ENCODE results near the gene ERP44. TPM values are rescaled to one million over a fixed set of nuclear protein-coding genes. Genes with fewer than 3 reads are reported as not detected.

Gene ERP44
- polyA plus RNA-seq, 1 donor: 42.5 TPM

DNA sequence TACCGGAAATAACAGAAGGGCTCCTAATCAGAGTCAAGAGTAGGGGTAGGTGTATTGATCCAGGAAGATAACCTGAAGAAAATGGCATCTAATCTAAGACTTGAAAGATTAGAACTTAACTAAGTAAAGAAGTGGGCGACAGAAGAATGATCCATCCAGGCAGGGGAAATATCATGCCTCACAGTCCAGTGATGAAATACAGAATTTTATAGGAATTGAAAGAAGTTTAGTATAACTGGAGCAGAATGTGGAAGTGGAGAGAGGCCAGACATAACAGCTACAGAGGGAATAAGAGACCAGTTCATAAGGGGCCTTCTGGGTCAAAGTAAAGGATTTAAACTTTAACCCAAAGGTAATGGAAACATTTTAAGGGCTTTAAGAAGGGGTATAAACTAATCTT is 42.2 kb downstream of the ERP44 start:
- 59% methylated on average over 2 of the region's 2 CpGs for WGBS (ENCODE audit: insufficient coverage, low lambda C conversion rate)
- DNase-seq: peak in 1 of 2 donors; percentile 8
- Histone ChIP-seq H3K9me3 (ENCODE audit: control insufficient read depth, low read depth, low read length) (no peaks in the 10 kb centered on the region), H3K4me3 (ENCODE audit: low read length) (no peak overlapping the region), H3K4me1 (ENCODE audit: control insufficient read depth, insufficient read depth, low read length) (no peaks in the 10 kb centered on the region), H3K27ac (ENCODE audit: low read length) (no peak overlapping the region), H3K27me3 (ENCODE audit: control insufficient read depth, insufficient read depth, low read length) (no peaks in the 10 kb centered on the region), H3K36me3 (ENCODE audit: control insufficient read depth, insufficient read depth, low read length) (peaks cover 15% of the 10 kb centered on the region)

DNA sequence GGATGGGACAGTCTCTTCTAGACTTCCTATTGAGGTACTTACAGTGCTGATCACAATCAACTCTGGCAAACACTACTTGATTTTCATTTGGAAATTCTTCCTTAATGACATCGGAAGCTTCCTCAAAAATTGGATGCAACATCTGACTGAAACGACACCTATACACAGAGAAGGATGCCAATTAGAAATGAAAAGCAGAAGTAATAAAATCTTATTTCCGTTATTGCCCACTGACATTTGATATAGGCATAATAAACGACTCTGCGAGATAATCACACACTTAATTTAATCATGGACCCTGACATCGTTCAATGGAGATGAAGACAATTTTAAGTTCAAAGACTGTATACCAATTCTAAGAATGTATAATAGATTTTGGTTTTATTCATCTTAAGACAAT is 46.4 kb downstream of the ERP44 start:
- no peaks in the 10 kb centered on the region for H3K9me3 ChIP-seq (ENCODE audit: control insufficient read depth, low read depth, low read length)
- WGBS (ENCODE audit: insufficient coverage, low lambda C conversion rate): 81% methylated on average over 3 of the region's 6 CpGs
- peaks cover 19% of the 10 kb centered on the region for H3K36me3 ChIP-seq (ENCODE audit: control insufficient read depth, insufficient read depth, low read length)
- H3K4me3 ChIP-seq (ENCODE audit: low read length): no peak overlapping the region
- DNase-seq: no peak
- no peaks in the 10 kb centered on the region for H3K27me3 ChIP-seq (ENCODE audit: control insufficient read depth, insufficient read depth, low read length)
- H3K27ac ChIP-seq (ENCODE audit: low read length): no peak overlapping the region
- no peaks in the 10 kb centered on the region for H3K4me1 ChIP-seq (ENCODE audit: control insufficient read depth, insufficient read depth, low read length)

DNA sequence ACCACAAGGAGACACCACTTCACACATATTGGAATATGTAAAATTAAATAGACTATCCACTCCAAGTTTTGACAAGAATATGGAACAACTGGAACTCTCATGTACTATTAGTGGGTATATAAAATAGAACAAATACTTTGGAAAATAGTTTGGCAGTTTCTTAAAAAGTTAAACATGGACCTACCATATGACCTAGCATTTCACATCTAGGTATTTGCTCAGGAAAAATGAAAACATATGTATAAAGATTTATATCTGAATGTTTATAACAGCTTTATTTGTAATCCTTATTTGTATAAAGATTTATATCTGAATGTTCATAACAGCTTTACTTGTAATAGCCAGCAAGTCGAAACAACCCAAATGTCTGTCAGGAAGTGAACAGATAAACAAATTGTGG is 49.2 kb downstream of the ERP44 start:
- Histone ChIP-seq H3K27ac (ENCODE audit: low read length) (no peak overlapping the region), H3K27me3 (ENCODE audit: control insufficient read depth, insufficient read depth, low read length) (no peaks in the 10 kb centered on the region), H3K4me1 (ENCODE audit: control insufficient read depth, insufficient read depth, low read length) (no peaks in the 10 kb centered on the region), H3K9me3 (ENCODE audit: control insufficient read depth, low read depth, low read length) (no peaks in the 10 kb centered on the region), H3K4me3 (ENCODE audit: low read length) (no peak overlapping the region), H3K36me3 (ENCODE audit: control insufficient read depth, insufficient read depth, low read length) (peaks cover 19% of the 10 kb centered on the region)
- WGBS (ENCODE audit: insufficient coverage, low lambda C conversion rate): no CpG with 5 or more reads among the region's 1 CpG
- DNase-seq: no peak

DNA sequence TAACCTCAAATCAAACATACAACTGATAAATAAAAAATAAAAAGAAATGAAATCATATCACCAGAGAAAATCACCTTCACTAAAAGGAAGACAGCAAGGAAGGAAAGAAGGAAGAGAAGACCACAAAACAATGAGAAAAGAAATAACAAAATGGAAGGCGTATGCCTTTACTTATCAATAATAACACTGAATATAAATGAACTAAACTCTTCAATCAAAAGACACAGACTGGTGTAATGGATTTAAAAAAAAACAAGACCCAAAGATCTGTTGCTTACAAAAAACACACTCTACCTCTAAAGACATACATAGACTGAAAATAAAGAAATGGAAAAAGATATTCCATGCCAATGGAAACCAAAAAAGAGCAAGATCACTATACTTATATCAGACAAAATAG is 60.3 kb downstream of the ERP44 start:
- DNase-seq: no peak
- H3K4me1 ChIP-seq (ENCODE audit: control insufficient read depth, insufficient read depth, low read length): no peaks in the 10 kb centered on the region
- H3K27ac ChIP-seq (ENCODE audit: low read length): no peak overlapping the region
- H3K4me3 ChIP-seq (ENCODE audit: low read length): no peak overlapping the region
- no peaks in the 10 kb centered on the region for H3K9me3 ChIP-seq (ENCODE audit: control insufficient read depth, low read depth, low read length)
- peaks cover 22% of the 10 kb centered on the region for H3K36me3 ChIP-seq (ENCODE audit: control insufficient read depth, insufficient read depth, low read length)
- whole genome bisulfite sequencing (ENCODE audit: insufficient coverage, low lambda C conversion rate): 83% methylated on average over 1 of the region's 1 CpG
- H3K27me3 ChIP-seq (ENCODE audit: control insufficient read depth, insufficient read depth, low read length): no peaks in the 10 kb centered on the region

DNA sequence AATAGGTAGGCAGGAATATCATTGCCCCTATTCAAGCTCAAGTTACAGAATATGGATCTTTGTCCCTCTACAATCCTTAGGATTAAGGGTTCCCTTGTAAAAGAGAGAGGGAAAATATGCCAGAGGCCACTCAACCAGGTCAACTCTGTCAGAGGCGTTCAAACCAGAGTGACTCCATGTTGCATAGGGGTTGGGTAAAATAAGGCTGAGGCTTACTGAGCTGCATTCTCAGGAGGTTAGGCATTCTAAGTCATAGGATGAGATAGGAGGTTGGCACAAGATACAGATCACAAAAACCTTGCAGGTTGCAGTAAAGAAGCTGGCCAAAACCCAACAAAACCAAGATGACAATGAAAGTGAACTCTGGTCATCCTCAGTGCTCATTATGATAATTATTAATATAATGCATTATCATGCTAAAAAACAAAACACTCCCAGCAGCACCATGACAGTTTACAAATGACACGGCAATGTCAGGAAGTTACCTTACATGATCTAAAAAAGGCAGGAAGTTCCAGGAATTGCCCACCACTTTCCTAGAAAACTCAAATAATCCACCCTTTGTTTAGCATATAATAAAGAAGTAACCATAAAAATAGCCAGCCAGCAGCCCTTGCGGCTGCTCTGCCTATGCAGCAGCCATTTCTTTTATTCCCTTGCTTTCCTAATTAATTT is 64.8 kb downstream of the ERP44 start:
- H3K27ac ChIP-seq (ENCODE audit: low read length): no peak overlapping the region
- no peaks in the 10 kb centered on the region for H3K4me1 ChIP-seq (ENCODE audit: control insufficient read depth, insufficient read depth, low read length)
- peaks cover 21% of the 10 kb centered on the region for H3K36me3 ChIP-seq (ENCODE audit: control insufficient read depth, insufficient read depth, low read length)
- DNase-seq: no peak
- H3K4me3 ChIP-seq (ENCODE audit: low read length): no peak overlapping the region
- no CpG with 5 or more reads among the region's 3 CpGs for WGBS (ENCODE audit: insufficient coverage, low lambda C conversion rate)
- H3K27me3 ChIP-seq (ENCODE audit: control insufficient read depth, insufficient read depth, low read length): no peaks in the 10 kb centered on the region
- H3K9me3 ChIP-seq (ENCODE audit: control insufficient read depth, low read depth, low read length): no peaks in the 10 kb centered on the region

DNA sequence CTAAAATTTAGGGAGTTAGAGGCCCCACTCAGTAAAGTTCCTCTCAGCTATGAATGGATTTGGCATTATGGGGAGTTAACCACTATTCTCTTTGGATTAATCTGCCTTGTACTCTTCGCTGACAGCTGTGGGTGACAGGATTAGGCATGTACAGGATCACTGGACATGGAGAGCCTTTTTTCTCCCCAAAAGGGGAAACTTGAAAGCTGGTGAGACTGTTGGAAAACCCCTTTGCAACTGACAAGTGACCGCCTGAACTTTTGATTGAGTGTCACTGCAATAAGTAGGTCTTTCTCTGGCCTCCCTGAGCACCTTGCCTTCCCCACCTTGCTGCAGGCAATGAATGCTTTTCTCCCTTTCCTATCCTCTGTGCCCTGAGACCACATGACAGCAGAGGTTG is 68.3 kb downstream of the ERP44 start:
- H3K27ac ChIP-seq (ENCODE audit: low read length): peak overlapping the region; percentile 9
- no peak for DNase-seq
- H3K27me3 ChIP-seq (ENCODE audit: control insufficient read depth, insufficient read depth, low read length): no peaks in the 10 kb centered on the region
- no peaks in the 10 kb centered on the region for H3K4me1 ChIP-seq (ENCODE audit: control insufficient read depth, insufficient read depth, low read length)
- H3K36me3 ChIP-seq (ENCODE audit: control insufficient read depth, insufficient read depth, low read length): peaks cover 13% of the 10 kb centered on the region
- H3K9me3 ChIP-seq (ENCODE audit: control insufficient read depth, low read depth, low read length): no peaks in the 10 kb centered on the region
- WGBS (ENCODE audit: insufficient coverage, low lambda C conversion rate): no CpG with 5 or more reads among the region's 2 CpGs
- no peak overlapping the region for H3K4me3 ChIP-seq (ENCODE audit: low read length)

DNA sequence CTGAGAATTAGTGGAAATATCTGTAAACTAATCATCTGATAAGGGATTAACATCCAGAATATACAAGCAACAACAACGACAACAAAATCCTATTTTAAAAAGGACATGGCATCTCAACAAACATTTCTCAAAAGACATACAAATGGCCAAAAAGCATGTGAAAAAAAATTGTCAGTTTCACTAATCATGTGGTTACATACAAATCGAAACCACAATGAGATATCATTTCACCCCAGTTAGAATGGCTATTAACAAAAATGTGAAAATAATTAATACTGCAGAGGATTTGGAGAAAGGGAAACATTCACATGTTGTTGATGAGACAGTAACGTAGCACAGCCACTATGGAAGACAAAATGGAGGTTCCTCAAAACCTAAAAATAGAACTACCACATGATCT is 69.5 kb downstream of the ERP44 start:
- Histone ChIP-seq H3K27me3 (ENCODE audit: control insufficient read depth, insufficient read depth, low read length) (no peaks in the 10 kb centered on the region), H3K4me1 (ENCODE audit: control insufficient read depth, insufficient read depth, low read length) (no peaks in the 10 kb centered on the region), H3K36me3 (ENCODE audit: control insufficient read depth, insufficient read depth, low read length) (peaks cover 11% of the 10 kb centered on the region), H3K27ac (ENCODE audit: low read length) (no peak overlapping the region), H3K4me3 (ENCODE audit: low read length) (no peak overlapping the region), H3K9me3 (ENCODE audit: control insufficient read depth, low read depth, low read length) (no peaks in the 10 kb centered on the region)
- 85% methylated on average over 1 of the region's 3 CpGs for WGBS (ENCODE audit: insufficient coverage, low lambda C conversion rate)
- DNase-seq: no peak

DNA sequence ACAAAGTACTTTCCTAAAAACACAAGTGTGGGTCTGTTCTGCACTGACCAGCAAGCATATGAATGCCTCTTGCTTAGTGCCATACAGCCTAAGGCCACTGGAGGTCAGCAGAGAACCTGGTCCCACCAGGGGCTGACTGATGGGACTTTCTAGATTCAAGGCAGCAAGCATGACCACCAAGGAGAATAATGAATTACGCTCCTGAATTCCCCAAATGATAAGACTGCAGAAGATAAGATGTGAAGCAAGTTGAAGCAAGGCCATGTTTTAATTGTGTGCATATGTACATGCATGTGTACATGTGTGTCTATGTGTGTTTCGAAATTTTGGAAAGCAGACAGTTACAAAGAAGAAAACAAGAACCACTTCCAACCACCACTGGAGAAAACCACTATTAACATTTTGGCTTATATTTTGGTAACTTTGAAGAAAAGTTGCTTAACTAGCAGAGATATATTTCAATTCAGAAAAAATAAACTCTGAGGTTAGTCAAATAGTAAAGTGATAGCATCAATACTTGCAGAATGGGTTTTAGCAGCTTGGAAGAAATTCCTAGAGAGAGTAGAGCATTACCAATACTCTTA is 70.5 kb downstream of the ERP44 start:
- H3K36me3 ChIP-seq (ENCODE audit: control insufficient read depth, insufficient read depth, low read length): peaks cover 8% of the 10 kb centered on the region
- WGBS (ENCODE audit: insufficient coverage, low lambda C conversion rate): 100% methylated on average over 1 of the region's 2 CpGs

DNA sequence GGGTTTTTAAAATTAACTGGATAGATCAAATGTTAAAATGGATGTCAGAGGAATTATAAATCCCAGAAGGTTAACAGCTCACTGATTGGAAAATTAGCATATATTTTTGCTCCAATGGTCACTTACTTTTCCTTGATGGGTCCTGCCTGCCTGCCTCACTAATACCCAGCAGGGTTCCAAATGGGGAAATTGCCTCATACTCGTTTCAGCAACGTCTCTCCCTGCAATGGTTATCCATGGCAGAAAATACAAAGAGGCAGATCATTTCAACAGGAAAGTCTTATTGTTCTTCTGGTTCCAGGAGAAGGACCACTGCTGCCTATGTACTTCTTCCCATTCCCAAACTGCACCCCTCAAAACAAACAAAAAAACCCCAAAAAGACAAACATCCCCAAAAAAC is 71.3 kb downstream of the ERP44 start:
- no peak overlapping the region for H3K4me3 ChIP-seq (ENCODE audit: low read length)
- no peaks in the 10 kb centered on the region for H3K9me3 ChIP-seq (ENCODE audit: control insufficient read depth, low read depth, low read length)
- H3K4me1 ChIP-seq (ENCODE audit: control insufficient read depth, insufficient read depth, low read length): no peaks in the 10 kb centered on the region
- DNase-seq: no peak
- no peaks in the 10 kb centered on the region for H3K27me3 ChIP-seq (ENCODE audit: control insufficient read depth, insufficient read depth, low read length)
- H3K36me3 ChIP-seq (ENCODE audit: control insufficient read depth, insufficient read depth, low read length): peaks cover 7% of the 10 kb centered on the region
- no CpG with 5 or more reads among the region's 2 CpGs for WGBS (ENCODE audit: insufficient coverage, low lambda C conversion rate)
- no peak overlapping the region for H3K27ac ChIP-seq (ENCODE audit: low read length)

More for the DNA sequence above, 70.5 kb downstream of the ERP44 start:
- DNase-seq: peak; percentile 54 to 57
- Histone ChIP-seq H3K9me3 (ENCODE audit: control insufficient read depth, low read depth, low read length) (no peaks in the 10 kb centered on the region), H3K4me1 (ENCODE audit: control insufficient read depth, insufficient read depth, low read length) (no peaks in the 10 kb centered on the region), H3K27ac (ENCODE audit: low read length) (no peak overlapping the region), H3K27me3 (ENCODE audit: control insufficient read depth, insufficient read depth, low read length) (no peaks in the 10 kb centered on the region), H3K4me3 (ENCODE audit: low read length) (no peak overlapping the region)

DNA sequence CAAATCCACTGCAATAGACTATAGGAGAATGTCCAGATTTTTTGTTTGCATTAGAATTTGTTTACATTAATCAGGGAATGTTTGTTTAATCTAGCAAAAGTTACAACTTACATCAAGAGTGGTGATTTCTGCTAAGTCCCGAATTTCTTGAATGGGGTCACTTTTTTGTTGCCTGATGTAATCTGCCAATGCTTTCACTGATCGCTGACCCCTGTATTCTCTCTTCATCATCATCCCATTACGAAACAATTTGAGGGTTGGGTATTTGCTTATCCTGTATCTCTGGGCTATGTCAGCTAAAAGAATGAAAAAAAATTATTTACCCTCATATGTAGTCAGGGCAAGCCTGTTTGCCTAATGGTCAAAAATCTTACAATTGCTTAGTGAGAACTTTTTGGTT is 76.9 kb downstream of the ERP44 start:
- no peak overlapping the region for H3K4me3 ChIP-seq (ENCODE audit: low read length)
- DNase-seq: no peak
- WGBS (ENCODE audit: insufficient coverage, low lambda C conversion rate): 88% methylated on average over 3 of the region's 3 CpGs
- H3K9me3 ChIP-seq (ENCODE audit: control insufficient read depth, low read depth, low read length): no peaks in the 10 kb centered on the region
- peaks cover 19% of the 10 kb centered on the region for H3K36me3 ChIP-seq (ENCODE audit: control insufficient read depth, insufficient read depth, low read length)
- no peaks in the 10 kb centered on the region for H3K4me1 ChIP-seq (ENCODE audit: control insufficient read depth, insufficient read depth, low read length)
- no peak overlapping the region for H3K27ac ChIP-seq (ENCODE audit: low read length)
- no peaks in the 10 kb centered on the region for H3K27me3 ChIP-seq (ENCODE audit: control insufficient read depth, insufficient read depth, low read length)
